Ascending aorta (tissue), 2 donors: ENCODE data around the gene ATP9B. TPM values are rescaled to one million over a fixed set of nuclear protein-coding genes. Genes with fewer than 3 reads are reported as not detected.

Source experiments
- DNase-seq, 2 donors: peaks; one replicate each; pipeline ENCODE4 v3.0.0-alpha.2; 2019; ENCODE audit warnings: low spot score in 2 of 2
- H3K27ac ChIP-seq, 2 donors: fragments of 200-600 bp; sonication (generic); one replicate each; pipeline ENCODE4 v1.5.1; 2016 to 2017; ENCODE audit warnings: mild to moderate bottlenecking in 1 of 2
- H3K27me3 ChIP-seq: fragments of 200-600 bp; sonication (generic); one replicate; pipeline ENCODE4 v1.5.1; 2017
- H3K36me3 ChIP-seq, 2 donors: fragments of 200-600 bp; sonication (generic); one replicate each; pipeline ENCODE4 v1.5.1; 2016
- H3K4me1 ChIP-seq, 2 donors: fragments of 200-600 bp; sonication (generic); one replicate each; pipeline ENCODE4 v1.5.1; 2016 to 2017; ENCODE audit warnings: mild to moderate bottlenecking in 1 of 2
- H3K4me3 ChIP-seq, 2 donors: fragments of 200-600 bp; sonication (generic); one replicate each; pipeline ENCODE4 v1.5.1; 2016 to 2017; ENCODE audit warnings: mild to moderate bottlenecking in 1 of 2
- H3K9me3 ChIP-seq, 2 donors: fragments of 200-600 bp; sonication (generic); one replicate each; pipeline ENCODE4 v1.5.1; 2016
- intact Hi-C: fragments of 100-400 bp; cut with DNase I; formaldehyde crosslinking; loops from one replicate; pipeline ENCODE4 v1.15.1; 2023
- total RNA-seq: library from RNA; depleted of rRNA; stranded (reverse); fragments of >200 nt; gene quantifications from one replicate; pipeline ENCODE4 v1.1.0, GENCODE V29; 2016
- TF ChIP-seq, protein P1 (sequence below), 3 experiments: fragments of 200-600 bp in 2 of 3; fragments of 450-650 bp in 1 of 3; sonication (generic) in 2 of 3; IDR thresholded peaks; one replicate each; pipeline ENCODE4 v1.5.1; 2016 to 2019; ENCODE audit warnings: antibody characterized with exemption in 3 of 3, mild to moderate bottlenecking in 1 of 3, moderate library complexity in 1 of 3

ATP9B gene
- total RNA-seq, 1 donor from 2014 or later: 14.4 TPM

DNA sequence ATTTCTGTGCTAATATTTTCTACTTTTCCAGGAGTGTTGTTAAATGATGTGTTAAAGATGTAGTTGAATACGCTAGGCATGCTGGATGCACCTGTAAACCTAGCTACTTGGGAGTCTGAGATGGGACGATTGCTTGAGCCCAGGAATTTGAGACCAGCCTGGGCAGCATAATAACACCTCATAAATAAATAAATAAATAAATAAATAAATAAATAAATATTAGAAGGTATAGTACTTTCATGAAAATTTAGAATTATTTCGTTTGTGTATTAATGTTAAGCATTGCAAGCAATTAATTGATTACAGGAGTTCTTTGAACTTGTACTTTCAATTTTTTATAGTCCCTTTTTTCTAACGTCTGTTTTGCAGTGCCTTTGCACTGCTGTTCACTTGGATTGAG is 137.2 kb downstream of the ATP9B start:
- H3K27ac ChIP-seq: no peak overlapping the region
- TF ChIP-seq, protein P1, sequence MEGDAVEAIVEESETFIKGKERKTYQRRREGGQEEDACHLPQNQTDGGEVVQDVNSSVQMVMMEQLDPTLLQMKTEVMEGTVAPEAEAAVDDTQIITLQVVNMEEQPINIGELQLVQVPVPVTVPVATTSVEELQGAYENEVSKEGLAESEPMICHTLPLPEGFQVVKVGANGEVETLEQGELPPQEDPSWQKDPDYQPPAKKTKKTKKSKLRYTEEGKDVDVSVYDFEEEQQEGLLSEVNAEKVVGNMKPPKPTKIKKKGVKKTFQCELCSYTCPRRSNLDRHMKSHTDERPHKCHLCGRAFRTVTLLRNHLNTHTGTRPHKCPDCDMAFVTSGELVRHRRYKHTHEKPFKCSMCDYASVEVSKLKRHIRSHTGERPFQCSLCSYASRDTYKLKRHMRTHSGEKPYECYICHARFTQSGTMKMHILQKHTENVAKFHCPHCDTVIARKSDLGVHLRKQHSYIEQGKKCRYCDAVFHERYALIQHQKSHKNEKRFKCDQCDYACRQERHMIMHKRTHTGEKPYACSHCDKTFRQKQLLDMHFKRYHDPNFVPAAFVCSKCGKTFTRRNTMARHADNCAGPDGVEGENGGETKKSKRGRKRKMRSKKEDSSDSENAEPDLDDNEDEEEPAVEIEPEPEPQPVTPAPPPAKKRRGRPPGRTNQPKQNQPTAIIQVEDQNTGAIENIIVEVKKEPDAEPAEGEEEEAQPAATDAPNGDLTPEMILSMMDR (IDR thresholded peaks at IDR 0.05): no peak
- intact Hi-C loops: no loop called here
- H3K36me3 ChIP-seq: peaks cover 5 to 10% of the 10 kb centered on the region in 2 donors
- H3K4me3 ChIP-seq: no peak overlapping the region
- no peaks in the 10 kb centered on the region for H3K9me3 ChIP-seq
- H3K27me3 ChIP-seq: no peaks in the 10 kb centered on the region
- no peak for DNase-seq
- H3K4me1 ChIP-seq: no peaks in the 10 kb centered on the region

DNA sequence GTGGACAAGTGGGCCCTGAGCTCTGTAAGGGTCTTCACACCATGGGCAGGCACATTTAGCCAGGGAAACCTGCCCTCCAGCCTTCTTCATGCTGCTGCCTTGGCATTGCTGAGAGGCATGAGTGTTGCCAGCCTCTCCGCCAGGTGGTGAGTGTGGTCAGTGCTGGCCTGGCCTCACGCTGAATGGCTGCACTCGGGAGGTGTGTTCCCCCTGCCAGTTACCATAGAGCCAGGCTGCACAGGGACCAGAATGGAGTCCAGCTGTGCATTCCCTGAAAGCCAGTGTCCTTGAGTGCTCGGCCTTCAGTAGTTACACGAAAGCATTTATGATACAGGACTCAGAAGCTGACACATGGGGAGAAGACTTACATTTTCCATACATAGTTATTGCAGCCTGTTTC is 139.7 kb downstream of the ATP9B start:
- H3K9me3 ChIP-seq: no peaks in the 10 kb centered on the region
- H3K4me3 ChIP-seq: no peak overlapping the region
- no peaks in the 10 kb centered on the region for H3K4me1 ChIP-seq
- intact Hi-C loops: no loop called here
- no peak overlapping the region for H3K27ac ChIP-seq
- H3K36me3 ChIP-seq: peaks cover 5 to 10% of the 10 kb centered on the region in 2 donors
- TF ChIP-seq, protein P1 (IDR thresholded peaks at IDR 0.05): no peak
- no peak for DNase-seq
- H3K27me3 ChIP-seq: no peaks in the 10 kb centered on the region

DNA sequence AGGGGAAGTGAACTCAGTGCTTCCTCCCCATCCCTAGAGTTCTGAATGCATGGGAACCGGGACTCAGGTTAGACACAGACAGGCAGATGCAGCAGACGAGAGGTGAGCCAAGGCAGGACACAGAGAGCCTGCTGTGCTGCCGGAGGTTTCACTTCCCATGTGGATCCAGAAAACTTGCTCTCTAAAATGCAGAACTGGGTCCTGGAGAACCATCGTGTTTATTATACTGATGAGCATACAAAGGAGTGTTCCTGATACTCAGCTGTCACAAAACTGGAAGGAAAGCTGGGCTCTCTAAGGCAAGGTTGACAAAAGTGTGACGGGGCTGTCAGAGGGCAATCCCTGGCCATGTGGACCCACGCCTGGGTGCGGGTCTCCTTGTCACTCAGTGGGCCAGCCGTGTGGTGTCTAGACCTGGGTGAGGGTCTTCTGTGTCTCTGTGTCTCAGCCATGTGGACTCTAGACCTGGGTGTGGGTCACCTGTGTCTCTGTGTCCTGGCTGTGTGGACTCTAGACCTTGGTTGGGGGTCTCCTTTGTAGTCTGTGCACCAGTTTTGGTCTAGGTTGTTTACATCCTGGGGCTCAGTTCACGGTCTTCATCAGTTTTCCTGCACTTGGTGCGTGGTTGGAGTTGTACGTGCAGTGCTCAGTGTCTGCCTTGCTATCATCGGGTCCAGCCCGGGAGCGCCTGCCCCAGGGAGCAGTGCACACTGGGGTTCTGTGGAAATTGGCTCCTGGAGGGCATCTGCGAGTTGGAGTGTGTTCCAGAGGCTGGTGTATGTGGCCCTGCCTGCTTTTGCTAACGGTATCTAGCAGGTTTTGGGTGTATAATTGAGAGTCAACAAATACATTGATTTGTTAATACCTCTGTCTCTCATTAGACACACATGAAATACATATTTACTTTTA is 141.1 kb downstream of the ATP9B start:
- Histone ChIP-seq H3K4me1 (no peaks in the 10 kb centered on the region), H3K9me3 (no peaks in the 10 kb centered on the region), H3K27ac (no peak overlapping the region), H3K27me3 (no peaks in the 10 kb centered on the region), H3K36me3 (peaks cover 5 to 10% of the 10 kb centered on the region in 2 donors), H3K4me3 (no peak overlapping the region)
- TF ChIP-seq, protein P1 (IDR thresholded peaks at IDR 0.05): no peak
- DNase-seq: no peak
- intact Hi-C loops: no loop called here

DNA sequence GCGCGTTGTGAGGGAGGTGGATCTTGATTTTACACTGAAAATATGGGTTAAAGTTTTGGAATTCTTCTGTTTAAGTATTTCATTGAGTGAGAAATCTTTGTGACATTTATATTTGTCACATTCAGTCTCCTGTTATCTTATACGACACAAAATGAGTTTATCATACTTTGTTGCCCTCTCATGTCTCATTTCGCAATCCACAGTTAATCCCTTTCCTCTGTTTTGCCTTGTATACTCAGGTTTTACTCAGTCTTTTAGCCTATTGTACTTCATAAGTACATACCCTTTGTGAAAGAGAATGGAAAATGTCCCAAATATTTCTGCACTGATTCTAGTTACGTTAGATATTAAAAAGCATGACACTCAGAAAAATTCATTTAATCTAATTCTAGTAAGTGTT is 142.7 kb downstream of the ATP9B start:
- Histone ChIP-seq H3K27me3 (no peaks in the 10 kb centered on the region), H3K4me1 (no peaks in the 10 kb centered on the region), H3K27ac (no peak overlapping the region), H3K9me3 (no peaks in the 10 kb centered on the region), H3K36me3 (peaks cover 4 to 8% of the 10 kb centered on the region in 2 donors), H3K4me3 (no peak overlapping the region)
- no peak for DNase-seq
- intact Hi-C loops: no loop called here
- TF ChIP-seq, protein P1 (IDR thresholded peaks at IDR 0.05): no peak

DNA sequence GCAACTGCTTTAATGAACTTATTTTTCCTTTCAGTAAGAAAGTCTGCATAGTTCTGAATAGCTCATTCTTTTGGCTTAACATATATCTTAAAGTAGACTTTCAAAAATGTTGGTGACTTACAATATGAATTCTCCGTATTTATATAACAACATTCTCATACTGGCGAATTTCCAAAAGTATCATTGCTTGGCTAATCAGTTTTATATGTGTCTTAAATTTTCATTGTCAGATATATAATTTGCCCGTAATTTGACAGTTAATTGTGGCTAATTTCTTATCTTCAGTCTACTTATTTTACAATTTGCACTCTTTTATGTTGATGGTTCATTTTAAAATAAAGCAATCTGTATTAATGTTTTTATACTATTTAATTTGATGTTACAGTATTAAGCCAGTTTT is 144.9 kb downstream of the ATP9B start:
- Histone ChIP-seq H3K27ac (no peak overlapping the region), H3K9me3 (no peaks in the 10 kb centered on the region), H3K4me1 (peaks cover 0 to 4% of the 10 kb centered on the region in 2 donors), H3K27me3 (no peaks in the 10 kb centered on the region), H3K4me3 (no peak overlapping the region), H3K36me3 (peaks cover 0 to under 1% of the 10 kb centered on the region in 2 donors)
- TF ChIP-seq, protein P1 (IDR thresholded peaks at IDR 0.05): no peak
- no peak for DNase-seq
- intact Hi-C loops: no loop called here
